Esophagus muscularis mucosa (tissue), 4 donors: ENCODE data around the gene RNF138. TPM values are rescaled to one million over a fixed set of nuclear protein-coding genes. Genes with fewer than 3 reads are reported as not detected.

ENCODE experiments used
- DNase-seq: peaks from one replicate; pipeline ENCODE4 v3.0.0-alpha.2; 2017; ENCODE audit errors: extremely low spot score
- H3K27ac ChIP-seq, 4 donors: fragments of 200-600 bp; sonication (generic); replicated peaks in 1 of 4; 1 replicate in 3 of 4; 2 replicates in 1 of 4; pipeline ENCODE4 v1.5.1; 2016 to 2019; ENCODE audit warnings: mild to moderate bottlenecking in 1 of 4
- H3K27me3 ChIP-seq, 4 donors: fragments of 200-600 bp; sonication (generic); one replicate each; pipeline versions ENCODE4 v1.5.1 to v1.6.0; 2016 to 2019
- H3K36me3 ChIP-seq, 4 donors: fragments of 200-600 bp; sonication (generic); one replicate each; pipeline ENCODE4 v1.5.1; 2016 to 2019
- H3K4me1 ChIP-seq, 4 donors: fragments of 200-600 bp; sonication (generic); one replicate each; pipeline ENCODE4 v1.5.1; 2016 to 2019
- H3K4me3 ChIP-seq, 4 donors: fragments of 200-600 bp; sonication (generic); 1 replicate in 2 of 4; 2 replicates in 2 of 4; pipeline ENCODE4 v1.5.1; 2016 to 2019; ENCODE audit warnings: mild to moderate bottlenecking in 4 of 4, moderate library complexity in 1 of 4
- H3K9me3 ChIP-seq, 4 donors: fragments of 200-600 bp; sonication (generic); 1 replicate in 3 of 4; 2 replicates in 1 of 4; pipeline ENCODE4 v1.5.1; 2016 to 2019
- EP300 ChIP-seq: sonication (generic); formaldehyde crosslinking; IDR thresholded peaks from one replicate; pipeline ENCODE4 v1.6.1; 2017; ENCODE audit warnings: antibody characterized with exemption
- POLR2A ChIP-seq: fragments of 450-650 bp; IDR thresholded peaks from one replicate; pipeline ENCODE4 v1.6.1; 2017; ENCODE audit warnings: antibody characterized with exemption, moderate library complexity, mild to moderate bottlenecking, low read depth
- POLR2AphosphoS5 ChIP-seq, 2 donors: sonication (generic); formaldehyde crosslinking; IDR thresholded peaks; one replicate each; pipeline ENCODE4 v1.6.1; 2017; ENCODE audit warnings: antibody characterized with exemption in 2 of 2
- WGBS: methylation state at CpG from one replicate; pipeline ENCODE4 v1.1.5; 2018; 5-methylcytosine and 5-hydroxymethylcytosine counted together
- intact Hi-C: fragments of 100-400 bp; cut with DNase I; formaldehyde crosslinking; loops from one replicate; pipeline ENCODE4 v1.15.1; 2023
- total RNA-seq, 4 donors: library from RNA; depleted of rRNA; stranded (reverse); fragments of >200 nt; gene quantifications; one replicate each; pipeline versions ENCODE4 v1.1.0 to v1.2.1, GENCODE V29; 2016
- TF ChIP-seq, protein P1 (sequence below), 3 experiments: fragments of 200-600 bp in 2 of 3; fragments of 450-650 bp in 1 of 3; sonication (generic) in 2 of 3; IDR thresholded peaks; one replicate each; pipeline ENCODE4 v1.5.1; 2017 to 2019; ENCODE audit warnings: antibody characterized with exemption in 3 of 3, mild to moderate bottlenecking in 2 of 3, moderate library complexity in 1 of 3

The RNF138 gene, protein sequence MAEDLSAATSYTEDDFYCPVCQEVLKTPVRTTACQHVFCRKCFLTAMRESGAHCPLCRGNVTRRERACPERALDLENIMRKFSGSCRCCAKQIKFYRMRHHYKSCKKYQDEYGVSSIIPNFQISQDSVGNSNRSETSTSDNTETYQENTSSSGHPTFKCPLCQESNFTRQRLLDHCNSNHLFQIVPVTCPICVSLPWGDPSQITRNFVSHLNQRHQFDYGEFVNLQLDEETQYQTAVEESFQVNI
- 10 to 100 TPM; 19.5 to 34.1 (median 24.1) TPM for total RNA-seq

DNA sequence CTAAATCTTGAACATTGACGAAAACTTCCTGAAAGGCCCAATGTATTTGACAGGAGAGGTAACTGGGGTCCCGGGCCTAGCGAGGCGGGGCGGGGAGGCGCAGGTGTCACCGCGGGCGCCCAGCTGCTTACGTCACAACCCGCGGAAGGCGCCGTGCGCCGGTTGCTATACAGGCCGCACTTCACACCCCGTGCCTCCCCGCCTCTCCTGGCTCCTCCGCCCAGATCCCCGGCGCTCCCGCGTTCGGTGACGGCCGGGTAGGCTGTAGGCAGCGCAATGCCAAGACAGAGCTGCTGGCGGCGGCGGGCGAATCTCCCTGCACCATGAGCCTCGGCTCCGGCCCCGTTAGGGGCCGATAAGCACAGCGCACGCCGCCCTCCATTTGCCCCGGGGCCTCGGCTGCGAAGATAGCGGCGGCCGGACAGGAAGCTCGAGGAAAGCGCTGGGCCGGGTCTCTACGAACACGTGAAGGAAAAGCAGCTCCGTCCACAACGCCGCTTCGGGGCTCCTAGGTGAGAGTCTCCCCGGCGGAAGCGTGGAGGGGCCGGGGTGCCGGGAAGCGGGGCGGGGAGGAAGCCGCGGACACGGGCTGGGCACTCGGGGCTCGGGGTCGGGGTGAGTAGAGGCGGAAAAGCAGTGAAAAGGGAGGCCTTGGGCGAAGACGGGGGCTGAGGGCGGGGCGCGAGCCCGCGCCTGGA, at the start of gene RNF138:
Gene RNF138 (plus strand): TSS at position 151 of the 698 bp plus-strand sequence. CDS start 903 bp downstream, outside the sequence.
- under 1% methylated on average over 64 of the region's 75 CpGs for WGBS
- intact Hi-C loops = loop anchor here (5.0 to 10.0 kb wide), 3 partner anchors 150 to 383 kb away; partner anchors contain the start of genes GAREM1 and TRAPPC8
- H3K4me1 ChIP-seq = peaks cover 27 to 42% (median 42%) of the 10 kb centered on the region in 4 donors
- TF ChIP-seq POLR2AphosphoS5 (IDR thresholded peaks at IDR 0.05) = peak; percentile 80 to 88
- TF ChIP-seq POLR2A = no peak
- TF ChIP-seq, protein P1, sequence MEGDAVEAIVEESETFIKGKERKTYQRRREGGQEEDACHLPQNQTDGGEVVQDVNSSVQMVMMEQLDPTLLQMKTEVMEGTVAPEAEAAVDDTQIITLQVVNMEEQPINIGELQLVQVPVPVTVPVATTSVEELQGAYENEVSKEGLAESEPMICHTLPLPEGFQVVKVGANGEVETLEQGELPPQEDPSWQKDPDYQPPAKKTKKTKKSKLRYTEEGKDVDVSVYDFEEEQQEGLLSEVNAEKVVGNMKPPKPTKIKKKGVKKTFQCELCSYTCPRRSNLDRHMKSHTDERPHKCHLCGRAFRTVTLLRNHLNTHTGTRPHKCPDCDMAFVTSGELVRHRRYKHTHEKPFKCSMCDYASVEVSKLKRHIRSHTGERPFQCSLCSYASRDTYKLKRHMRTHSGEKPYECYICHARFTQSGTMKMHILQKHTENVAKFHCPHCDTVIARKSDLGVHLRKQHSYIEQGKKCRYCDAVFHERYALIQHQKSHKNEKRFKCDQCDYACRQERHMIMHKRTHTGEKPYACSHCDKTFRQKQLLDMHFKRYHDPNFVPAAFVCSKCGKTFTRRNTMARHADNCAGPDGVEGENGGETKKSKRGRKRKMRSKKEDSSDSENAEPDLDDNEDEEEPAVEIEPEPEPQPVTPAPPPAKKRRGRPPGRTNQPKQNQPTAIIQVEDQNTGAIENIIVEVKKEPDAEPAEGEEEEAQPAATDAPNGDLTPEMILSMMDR (IDR thresholded peaks at IDR 0.05) = no peak
- H3K36me3 ChIP-seq = peaks cover 0 to 3% (median 0%) of the 10 kb centered on the region in 4 donors
- peak within 1 kb of the TSS; percentile 99 to 100 (median 100) for H3K27ac ChIP-seq
- H3K27me3 ChIP-seq = no peaks in the 10 kb centered on the region
- H3K9me3 ChIP-seq = no peaks in the 10 kb centered on the region
- DNase-seq = peak; percentile 95
- H3K4me3 ChIP-seq = peak within 1 kb of the TSS; percentile 75 to 93 (median 86)

DNA sequence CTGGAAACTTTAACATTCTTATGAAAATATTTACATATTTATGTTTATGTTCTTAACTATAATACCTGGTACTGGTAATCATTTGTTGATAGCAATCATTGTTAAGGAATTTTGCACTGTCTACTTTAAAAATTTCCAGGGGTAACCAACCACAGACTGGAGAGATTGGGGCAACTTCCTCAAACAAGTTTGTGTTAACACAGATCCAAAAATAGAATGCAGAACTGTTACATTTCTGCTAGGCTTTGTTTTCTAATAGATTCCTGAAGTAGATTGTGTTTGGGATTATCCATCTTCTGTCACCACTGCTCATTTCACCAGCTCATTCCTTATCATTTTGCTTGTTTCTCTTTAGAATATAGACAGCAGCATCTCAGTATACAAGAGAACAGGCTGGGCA, 49.3 kb upstream of the RNF138 start:
- H3K27me3 ChIP-seq = no peaks in the 10 kb centered on the region
- TF ChIP-seq EP300 (no peak), POLR2A (no peak), POLR2AphosphoS5 (IDR thresholded peaks at IDR 0.05) (no peak)
- TF ChIP-seq, protein P1 (IDR thresholded peaks at IDR 0.05) = no peak

DNA sequence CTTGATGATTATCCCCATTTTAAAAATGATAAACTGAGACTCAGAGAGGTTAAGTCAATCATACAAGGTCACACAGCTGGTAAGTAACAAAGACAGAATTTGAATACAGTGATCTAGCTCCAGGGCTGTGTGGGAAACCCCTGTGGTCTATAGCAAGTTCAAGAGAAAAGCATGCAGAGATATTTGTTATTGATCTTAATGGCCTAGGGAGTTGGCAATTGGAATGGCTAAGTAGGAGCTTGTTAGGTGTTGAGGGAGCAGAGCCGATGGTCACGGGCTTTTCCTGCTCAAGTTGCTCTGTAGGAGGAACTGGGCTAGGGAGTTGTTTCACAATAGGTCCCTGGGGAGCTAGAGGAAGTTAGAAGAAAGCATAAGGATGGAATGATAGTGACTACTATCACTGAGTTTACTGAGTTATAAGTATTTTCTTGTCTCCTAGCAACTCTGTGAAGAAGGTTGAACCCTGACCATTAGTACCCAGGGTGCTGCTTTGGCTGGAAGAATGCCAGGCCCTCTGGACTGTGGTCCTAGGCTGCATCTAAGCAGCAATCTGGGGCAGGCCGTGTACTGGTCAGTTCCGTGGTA, 43.1 kb upstream of the RNF138 start:
- intact Hi-C loops = no loop called here
- no peaks in the 10 kb centered on the region for H3K9me3 ChIP-seq
- DNase-seq = no peak

More for the DNA sequence above, 49.3 kb upstream of the RNF138 start:
- H3K4me1 ChIP-seq = no peaks in the 10 kb centered on the region
- peaks cover 0 to 43% (median 9%) of the 10 kb centered on the region in 4 donors for H3K36me3 ChIP-seq
- no peak overlapping the region for H3K4me3 ChIP-seq
- no peak for DNase-seq
- intact Hi-C loops = no loop called here
- no peaks in the 10 kb centered on the region for H3K9me3 ChIP-seq
- no peak overlapping the region for H3K27ac ChIP-seq

DNA sequence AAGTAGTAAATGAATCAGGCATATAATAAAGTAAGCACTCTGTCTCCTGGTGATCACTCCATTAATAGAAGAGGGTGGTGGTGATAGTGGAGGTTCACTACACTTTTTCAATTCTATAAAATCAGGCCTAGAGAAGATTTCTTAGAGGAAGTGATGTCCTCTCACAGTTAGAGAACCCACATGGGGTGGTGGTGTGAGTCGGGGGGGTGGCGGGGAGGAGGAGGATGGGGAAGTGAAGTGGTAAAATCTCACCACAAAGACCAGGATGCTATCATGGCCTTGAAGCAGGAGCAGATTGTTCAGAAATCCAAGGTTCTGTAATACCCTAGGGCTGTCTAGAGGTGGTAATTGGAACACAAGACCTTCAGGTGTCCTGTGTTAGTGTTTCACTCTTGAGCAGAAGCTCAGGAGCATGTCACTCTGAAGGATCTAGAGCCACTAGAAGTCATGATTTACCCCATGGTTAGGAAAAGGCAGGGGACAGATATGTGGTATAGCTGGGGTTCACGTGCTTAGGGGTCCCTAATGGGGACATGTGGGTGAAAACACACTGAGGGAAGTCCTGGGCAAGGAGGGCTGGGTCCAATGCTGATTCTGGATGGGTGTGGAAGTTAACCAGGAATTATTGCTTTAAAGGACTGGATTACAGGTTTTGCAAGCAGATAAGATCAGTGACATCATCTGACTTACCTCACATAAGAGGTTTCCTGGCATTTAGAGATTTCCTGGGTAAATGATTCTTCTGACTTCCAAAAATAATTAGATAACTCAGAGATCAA, 42.1 kb upstream of the RNF138 start:
- H3K27ac ChIP-seq = peak overlapping the region in 1 of 4 donors; percentile 57
- peak; percentile 92 for DNase-seq
- intact Hi-C loops = no loop called here
- H3K4me1 ChIP-seq = peaks cover 13 to 20% (median 17%) of the 10 kb centered on the region in 4 donors
- peaks cover 0 to 21% (median 0%) of the 10 kb centered on the region in 4 donors for H3K36me3 ChIP-seq
- WGBS = 75% methylated on average over 3 of the region's 3 CpGs
- no peaks in the 10 kb centered on the region for H3K9me3 ChIP-seq
- no peak overlapping the region for H3K4me3 ChIP-seq
- no peaks in the 10 kb centered on the region for H3K27me3 ChIP-seq
- TF ChIP-seq POLR2A (no peak), POLR2AphosphoS5 (IDR thresholded peaks at IDR 0.05) (no peak), EP300 (no peak)
- TF ChIP-seq, protein P1 (IDR thresholded peaks at IDR 0.05) = no peak

More for the DNA sequence above, 43.1 kb upstream of the RNF138 start:
- Histone ChIP-seq H3K27ac (peak overlapping the region in 3 of 4 donors; percentile 43 to 57 (median 47)), H3K4me3 (no peak overlapping the region), H3K27me3 (no peaks in the 10 kb centered on the region), H3K4me1 (peaks cover 13 to 20% (median 17%) of the 10 kb centered on the region in 4 donors), H3K36me3 (peaks cover 0 to 24% (median 0%) of the 10 kb centered on the region in 4 donors)
- WGBS = 43% methylated on average over 4 of the region's 4 CpGs
- no peak for TF ChIP-seq POLR2AphosphoS5 (IDR thresholded peaks at IDR 0.05)
